HG03139 (cell line): ENCODE results near the gene EDN2.

Experiments used
- ATAC-seq: cut with Tn5 transposase; IDR thresholded peaks from one replicate; pipeline ENCODE4 v1.9.1; 2021; ENCODE audit not compliant: unreplicated experiment

The EDN2 gene

DNA sequence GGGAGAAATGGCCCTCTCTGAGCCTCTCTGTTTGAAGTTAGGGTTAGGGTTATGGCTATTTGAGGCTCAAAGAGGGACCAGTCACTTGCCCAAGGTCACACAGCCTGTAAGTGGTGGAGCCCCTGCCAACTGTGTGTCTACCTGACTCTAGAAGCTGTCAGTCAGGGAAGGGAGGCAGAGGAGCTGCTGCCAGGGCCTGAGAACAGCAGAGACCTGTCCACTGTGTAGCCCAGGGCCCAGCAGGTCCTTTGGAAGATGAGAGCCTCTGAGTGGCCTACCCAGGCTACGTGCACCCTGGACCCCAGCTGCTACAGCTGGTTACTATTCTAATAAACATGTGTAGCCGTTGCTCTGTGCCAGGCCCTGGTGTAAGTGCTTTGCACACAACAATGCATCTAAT lies 15.1 kb upstream of the EDN2 start:
- no peak for ATAC-seq

DNA sequence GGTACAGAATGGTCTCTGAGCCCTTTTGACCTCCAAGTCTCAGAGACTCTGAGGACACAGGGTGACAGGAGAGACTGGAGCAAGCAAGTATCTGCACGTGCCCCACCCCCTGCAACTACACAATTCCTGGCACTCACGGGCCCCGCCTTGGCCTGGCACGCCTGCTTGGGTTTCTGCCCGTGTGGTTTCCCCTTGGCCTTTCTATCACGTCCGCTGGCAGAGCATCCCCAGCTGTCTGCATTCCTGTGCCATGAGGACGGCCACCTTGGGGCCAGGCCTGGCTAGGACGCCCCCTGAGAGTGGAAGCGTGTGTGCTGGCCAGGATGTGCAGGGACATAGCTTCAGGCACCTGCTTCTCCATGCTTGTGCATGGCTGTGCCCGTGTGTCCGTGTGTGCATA lies 14.3 kb upstream of the EDN2 start:
- ATAC-seq: no peak

- no peak for ATAC-seq
Observed at GRCh38 chr1:41498391-41498790, 13.9 kb upstream of the EDN2 start.

DNA sequence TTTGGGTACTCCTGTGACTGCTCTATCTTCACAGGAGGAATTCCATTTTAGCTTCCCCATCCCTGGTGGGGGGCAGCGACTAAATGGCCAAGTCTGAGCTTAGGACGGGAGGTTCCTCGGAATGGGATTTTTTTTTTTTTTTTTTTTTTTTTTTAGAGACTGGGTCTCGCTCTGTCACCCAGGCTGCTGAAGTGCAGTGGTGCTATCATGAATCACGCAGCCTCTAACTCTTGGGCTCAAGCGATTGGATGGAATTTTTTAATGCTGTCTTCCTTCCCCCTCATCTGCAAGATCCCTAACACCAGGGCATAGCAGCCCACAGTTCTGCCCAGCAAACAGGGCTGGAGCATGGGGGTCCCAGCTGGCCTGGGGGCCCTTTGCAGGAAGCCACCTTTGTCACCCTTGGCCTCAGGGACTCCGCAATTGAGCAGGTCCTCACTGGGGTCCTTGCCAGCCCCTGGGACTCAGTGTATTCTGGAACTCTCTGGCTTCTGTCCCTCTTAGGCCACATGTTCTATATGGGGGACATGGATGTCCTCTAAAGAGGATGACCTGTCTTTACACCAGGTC lies 13.1 kb upstream of the EDN2 start:
- no peak for ATAC-seq

GRCh38 chr1:41497056-41497440 lies 12.6 kb upstream of the EDN2 start:
- ATAC-seq: no peak

GRCh38 chr1:41496080-41497055 lies 11.9 kb upstream of the EDN2 start:
- ATAC-seq: no peak

GRCh38 chr1:41495210-41495948 lies 10.9 kb upstream of the EDN2 start:
- no peak for ATAC-seq

GRCh38 chr1:41494351-41495209 lies 10.1 kb upstream of the EDN2 start:
- ATAC-seq: no peak

- no peak for ATAC-seq
Observed at GRCh38 chr1:41493626-41494350, 9.3 kb upstream of the EDN2 start.

- no peak for ATAC-seq
Observed at GRCh38 chr1:41493117-41493536, 8.6 kb upstream of the EDN2 start.

- no peak for ATAC-seq
Observed at GRCh38 chr1:41492341-41492848, 7.9 kb upstream of the EDN2 start.

- no peak for ATAC-seq
Observed at GRCh38 chr1:41490911-41491310, 6.4 kb upstream of the EDN2 start.

- ATAC-seq: no peak
Observed at GRCh38 chr1:41489561-41489960, 5.1 kb upstream of the EDN2 start.

GRCh38 chr1:41488040-41488951 lies 3.8 kb upstream of the EDN2 start:
- ATAC-seq: no peak

DNA sequence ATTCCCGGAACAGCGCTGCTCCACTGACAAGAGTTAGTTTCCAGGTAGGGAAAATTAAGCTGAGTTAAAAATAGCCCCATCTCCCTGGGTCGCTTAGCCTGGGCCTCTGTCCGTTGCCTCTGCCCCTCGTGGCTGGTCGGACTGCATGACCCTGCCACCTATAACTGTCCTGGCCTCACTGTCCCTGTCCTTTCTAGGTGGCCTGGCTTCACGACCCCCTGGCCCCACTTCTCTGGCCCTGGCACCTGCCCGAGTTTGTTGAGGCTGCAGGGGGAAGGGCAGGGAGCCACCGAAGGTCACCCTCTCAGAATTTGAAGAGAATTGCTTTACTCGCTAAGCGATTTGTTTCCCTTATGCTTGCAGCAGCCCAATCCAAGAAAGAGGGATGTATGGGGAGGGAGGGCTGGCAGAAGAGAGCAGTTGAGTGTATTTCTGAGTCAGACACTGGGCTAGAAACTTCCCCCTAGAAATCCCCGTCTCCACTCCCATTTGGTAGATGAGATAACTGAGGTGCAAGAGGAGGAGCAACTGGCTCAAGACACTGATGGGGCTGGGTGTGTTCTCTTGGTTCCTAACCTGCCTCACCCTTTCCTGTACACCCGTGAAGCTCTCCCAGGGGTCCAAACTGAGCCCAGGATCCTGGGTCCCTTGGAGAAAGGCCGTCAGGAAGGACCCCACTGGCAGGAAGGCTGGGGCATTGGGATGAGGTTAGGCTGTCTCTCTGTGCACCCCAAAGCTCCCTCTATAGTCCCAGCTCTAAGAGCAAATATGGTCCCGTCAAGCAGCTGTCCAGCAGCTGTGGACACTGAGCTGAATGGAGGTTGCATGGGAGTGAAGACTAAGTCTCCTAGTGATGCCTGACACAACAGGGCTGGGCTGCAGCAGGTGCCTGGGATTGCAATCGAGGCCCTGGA lies 2.9 kb upstream of the EDN2 start:
- no peak for ATAC-seq

- ATAC-seq: no peak
Observed at GRCh38 chr1:41486371-41487125, 2.1 kb upstream of the EDN2 start.

DNA sequence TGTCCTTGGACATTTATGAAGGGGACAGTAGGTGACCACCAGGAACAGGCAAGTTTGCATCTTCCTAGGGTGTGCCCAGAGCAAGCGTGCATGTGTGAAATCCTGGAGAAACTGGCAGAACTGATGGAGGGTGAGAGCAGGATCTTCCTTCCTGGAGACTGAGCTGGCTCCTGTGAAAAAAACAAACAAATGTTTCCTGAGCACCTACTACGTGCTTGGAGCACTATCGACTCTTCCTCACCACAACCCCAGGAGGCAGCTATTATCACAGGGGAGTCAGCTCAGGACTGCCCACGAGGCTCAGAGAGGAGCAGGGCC lies 1.5 kb upstream of the EDN2 start:
- no peak for ATAC-seq
